PFSK-1 (cell line): ENCODE results near the gene RAVER2.

Experiments used
- FOXP2 ChIP-seq: optimal IDR thresholded peaks from 2 replicates; pipeline ENCODE3; 2011; ENCODE audit warnings: borderline replicate concordance, control low read depth, inconsistent platforms; ENCODE audit not compliant: insufficient read depth; ENCODE audit errors: extremely low read length, extremely low read depth
- POLR2AphosphoS5 ChIP-seq: IDR thresholded peaks from 2 replicates; pipeline ENCODE4 v1.6.1; 2012; ENCODE audit warnings: low read depth, mild to moderate bottlenecking, control low read depth, low read length, moderate library complexity
- SIN3A ChIP-seq: IDR thresholded peaks from 2 replicates; pipeline ENCODE4 v1.6.1; 2012; ENCODE audit warnings: mild to moderate bottlenecking, low read length, moderate library complexity, borderline replicate concordance; ENCODE audit not compliant: insufficient read depth
- TAF1 ChIP-seq: IDR thresholded peaks from 2 replicates; pipeline ENCODE4 v1.6.1; 2012; ENCODE audit warnings: low read length, control low read depth, borderline replicate concordance; ENCODE audit not compliant: insufficient read depth
- TF ChIP-seq, protein P1 (sequence below), 2 experiments: IDR thresholded peaks; 2 replicates each; pipeline versions ENCODE4 v1.6.1 to v1.8.0; 2011 to 2012; ENCODE audit warnings: low read depth in 2 of 2, low read length in 2 of 2, control low read depth in 1 of 2, inconsistent platforms in 1 of 2, mild to moderate bottlenecking in 1 of 2, moderate library complexity in 1 of 2; ENCODE audit not compliant: insufficient read depth in 1 of 2

The RAVER2 gene

DNA sequence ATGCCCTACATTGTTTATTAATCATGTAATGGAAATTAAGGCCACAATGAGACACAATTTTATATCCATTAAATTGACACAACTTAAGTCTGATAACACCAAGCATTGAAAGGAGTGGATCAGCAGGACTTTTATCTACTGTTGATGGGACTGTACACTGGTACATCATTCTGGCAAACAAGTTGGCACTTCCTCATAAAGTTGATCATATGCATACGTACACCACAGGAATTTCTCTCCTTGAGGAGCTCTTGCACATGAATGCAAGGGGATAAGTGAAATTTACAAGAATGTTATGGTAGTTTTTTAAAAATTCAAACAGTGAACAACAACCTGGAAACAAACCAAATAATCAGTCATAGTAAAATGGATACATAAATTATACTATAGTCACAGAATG is 20.1 kb downstream of the RAVER2 start:
- TF ChIP-seq FOXP2 (no peak), SIN3A (no peak), POLR2AphosphoS5 (no peak), TAF1 (no peak)
- TF ChIP-seq, protein P1, sequence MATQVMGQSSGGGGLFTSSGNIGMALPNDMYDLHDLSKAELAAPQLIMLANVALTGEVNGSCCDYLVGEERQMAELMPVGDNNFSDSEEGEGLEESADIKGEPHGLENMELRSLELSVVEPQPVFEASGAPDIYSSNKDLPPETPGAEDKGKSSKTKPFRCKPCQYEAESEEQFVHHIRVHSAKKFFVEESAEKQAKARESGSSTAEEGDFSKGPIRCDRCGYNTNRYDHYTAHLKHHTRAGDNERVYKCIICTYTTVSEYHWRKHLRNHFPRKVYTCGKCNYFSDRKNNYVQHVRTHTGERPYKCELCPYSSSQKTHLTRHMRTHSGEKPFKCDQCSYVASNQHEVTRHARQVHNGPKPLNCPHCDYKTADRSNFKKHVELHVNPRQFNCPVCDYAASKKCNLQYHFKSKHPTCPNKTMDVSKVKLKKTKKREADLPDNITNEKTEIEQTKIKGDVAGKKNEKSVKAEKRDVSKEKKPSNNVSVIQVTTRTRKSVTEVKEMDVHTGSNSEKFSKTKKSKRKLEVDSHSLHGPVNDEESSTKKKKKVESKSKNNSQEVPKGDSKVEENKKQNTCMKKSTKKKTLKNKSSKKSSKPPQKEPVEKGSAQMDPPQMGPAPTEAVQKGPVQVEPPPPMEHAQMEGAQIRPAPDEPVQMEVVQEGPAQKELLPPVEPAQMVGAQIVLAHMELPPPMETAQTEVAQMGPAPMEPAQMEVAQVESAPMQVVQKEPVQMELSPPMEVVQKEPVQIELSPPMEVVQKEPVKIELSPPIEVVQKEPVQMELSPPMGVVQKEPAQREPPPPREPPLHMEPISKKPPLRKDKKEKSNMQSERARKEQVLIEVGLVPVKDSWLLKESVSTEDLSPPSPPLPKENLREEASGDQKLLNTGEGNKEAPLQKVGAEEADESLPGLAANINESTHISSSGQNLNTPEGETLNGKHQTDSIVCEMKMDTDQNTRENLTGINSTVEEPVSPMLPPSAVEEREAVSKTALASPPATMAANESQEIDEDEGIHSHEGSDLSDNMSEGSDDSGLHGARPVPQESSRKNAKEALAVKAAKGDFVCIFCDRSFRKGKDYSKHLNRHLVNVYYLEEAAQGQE (IDR thresholded peaks at IDR 0.05; ENCODE audit: insufficient read depth in 1 of 2, low read depth in 2 of 2, low read length in 2 of 2) = no peak

- TF ChIP-seq SIN3A (no peak), POLR2AphosphoS5 (no peak), TAF1 (no peak), FOXP2 (no peak)
- TF ChIP-seq, protein P1 (IDR thresholded peaks at IDR 0.05; ENCODE audit: insufficient read depth in 1 of 2, low read depth in 2 of 2, low read length in 2 of 2) = no peak
Measured at GRCh38 chr1:64765826-64766225, 21.0 kb downstream of the RAVER2 start.

GRCh38 chr1:64766429-64766828 is 21.6 kb downstream of the RAVER2 start:
- TF ChIP-seq POLR2AphosphoS5 = no peak
- no peak for TF ChIP-seq SIN3A
- no peak for TF ChIP-seq FOXP2
- TF ChIP-seq, protein P1 (IDR thresholded peaks at IDR 0.05; ENCODE audit: insufficient read depth in 1 of 2, low read depth in 2 of 2, low read length in 2 of 2) = no peak
- TF ChIP-seq TAF1 = no peak

- TF ChIP-seq POLR2AphosphoS5 = no peak
- TF ChIP-seq SIN3A = no peak
- TF ChIP-seq TAF1 = no peak
- TF ChIP-seq, protein P1 (IDR thresholded peaks at IDR 0.05; ENCODE audit: insufficient read depth in 1 of 2, low read depth in 2 of 2, low read length in 2 of 2) = no peak
- no peak for TF ChIP-seq FOXP2
Measured at GRCh38 chr1:64769482-64769881, 24.6 kb downstream of the RAVER2 start.

DNA sequence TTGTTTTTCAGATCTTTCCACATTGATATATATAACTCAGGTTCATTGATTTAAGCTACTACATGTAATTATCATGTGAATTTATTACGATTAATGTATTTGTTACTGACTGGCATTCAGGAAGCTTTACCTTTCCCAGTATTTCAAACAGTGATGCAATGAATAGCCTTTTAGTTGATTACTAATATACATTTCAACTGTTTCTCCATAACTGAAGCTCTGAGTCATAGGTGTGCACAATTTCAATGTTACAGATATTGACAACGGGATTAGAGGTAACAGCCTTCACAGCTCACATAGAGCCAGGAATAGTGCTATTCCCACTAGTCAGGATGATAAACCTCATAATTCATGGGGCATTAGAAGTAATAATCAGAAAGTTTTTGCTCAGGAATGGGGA is 25.1 kb downstream of the RAVER2 start:
- TF ChIP-seq TAF1 (no peak), FOXP2 (no peak), POLR2AphosphoS5 (no peak), SIN3A (no peak)
- TF ChIP-seq, protein P1 (IDR thresholded peaks at IDR 0.05; ENCODE audit: insufficient read depth in 1 of 2, low read depth in 2 of 2, low read length in 2 of 2) = no peak
